HL-60 (cell line): ENCODE data around the gene TSPAN11.

Experiments used
- POLR2AphosphoS5 ChIP-seq: IDR thresholded peaks from 2 replicates; pipeline ENCODE4 v1.6.1; 2012; ENCODE audit warnings: low read depth
- TF ChIP-seq, protein P1 (sequence below): IDR thresholded peaks from one replicate; pipeline ENCODE4 v1.5.1; 2011; ENCODE audit warnings: low read length, control low read depth, inconsistent platforms; ENCODE audit not compliant: insufficient read depth

DNA sequence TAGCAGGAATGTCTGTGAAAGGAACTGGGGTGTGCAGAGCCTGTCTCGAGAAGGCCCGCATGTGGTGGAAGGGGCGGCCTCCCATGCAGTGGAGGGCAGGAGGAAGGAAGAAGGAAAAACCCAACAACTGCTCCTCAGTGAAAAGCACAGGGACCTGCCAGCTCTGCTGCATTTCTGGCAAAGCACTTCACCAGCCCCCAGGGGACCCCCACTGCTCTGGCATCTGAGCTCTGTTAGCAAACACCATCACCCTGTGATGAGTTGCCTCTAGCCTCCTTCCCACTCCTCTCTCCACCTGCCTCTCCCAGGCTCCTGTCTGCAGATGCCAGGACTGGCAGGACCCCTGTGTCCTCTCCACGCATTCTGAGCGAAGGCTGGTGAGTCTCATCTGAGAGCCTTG lies 78.1 kb downstream of the TSPAN11 start:
- TF ChIP-seq, protein P1, sequence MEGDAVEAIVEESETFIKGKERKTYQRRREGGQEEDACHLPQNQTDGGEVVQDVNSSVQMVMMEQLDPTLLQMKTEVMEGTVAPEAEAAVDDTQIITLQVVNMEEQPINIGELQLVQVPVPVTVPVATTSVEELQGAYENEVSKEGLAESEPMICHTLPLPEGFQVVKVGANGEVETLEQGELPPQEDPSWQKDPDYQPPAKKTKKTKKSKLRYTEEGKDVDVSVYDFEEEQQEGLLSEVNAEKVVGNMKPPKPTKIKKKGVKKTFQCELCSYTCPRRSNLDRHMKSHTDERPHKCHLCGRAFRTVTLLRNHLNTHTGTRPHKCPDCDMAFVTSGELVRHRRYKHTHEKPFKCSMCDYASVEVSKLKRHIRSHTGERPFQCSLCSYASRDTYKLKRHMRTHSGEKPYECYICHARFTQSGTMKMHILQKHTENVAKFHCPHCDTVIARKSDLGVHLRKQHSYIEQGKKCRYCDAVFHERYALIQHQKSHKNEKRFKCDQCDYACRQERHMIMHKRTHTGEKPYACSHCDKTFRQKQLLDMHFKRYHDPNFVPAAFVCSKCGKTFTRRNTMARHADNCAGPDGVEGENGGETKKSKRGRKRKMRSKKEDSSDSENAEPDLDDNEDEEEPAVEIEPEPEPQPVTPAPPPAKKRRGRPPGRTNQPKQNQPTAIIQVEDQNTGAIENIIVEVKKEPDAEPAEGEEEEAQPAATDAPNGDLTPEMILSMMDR, result no peak
- no peak for TF ChIP-seq POLR2AphosphoS5
